Adipocyte (in vitro differentiated cells): Measurements from ENCODE around the gene MLLT1.
A peak's percentile ranks its signal among the peaks of the same experiment; 100 is the strongest.

Experiments
- DNase-seq: peaks from one replicate; pipeline ENCODE4 v3.0.0-alpha.2; 2015; ENCODE audit warnings: low read depth
- H3K27me3 ChIP-seq: replicated peaks from 2 replicates; pipeline ENCODE4 v1.7.0; 2013; ENCODE audit warnings: mild to moderate bottlenecking, low read length, moderate library complexity; ENCODE audit not compliant: control insufficient read depth, insufficient read depth
- H3K36me3 ChIP-seq: 2 replicates; pipeline ENCODE4 v1.7.0; 2013; ENCODE audit warnings: low read length, mild to moderate bottlenecking, moderate library complexity; ENCODE audit not compliant: control insufficient read depth, insufficient read depth, severe bottlenecking
- H3K4me1 ChIP-seq: 2 replicates; pipeline ENCODE4 v1.7.0; 2013; ENCODE audit warnings: mild to moderate bottlenecking, low read length, moderate library complexity; ENCODE audit not compliant: control insufficient read depth, insufficient read depth
- H3K4me3 ChIP-seq: 2 replicates; pipeline ENCODE4 v1.7.0; 2013; ENCODE audit warnings: mild to moderate bottlenecking, low read length, moderate library complexity
- H3K9ac ChIP-seq: 2 replicates; pipeline ENCODE4 v1.7.0; 2013; ENCODE audit warnings: mild to moderate bottlenecking, low read length, moderate library complexity
- H3K9me3 ChIP-seq: 2 replicates; pipeline ENCODE4 v1.7.0; 2013; ENCODE audit warnings: mild to moderate bottlenecking, low read length, moderate library complexity; ENCODE audit not compliant: control insufficient read depth

MLLT1 gene

DNA sequence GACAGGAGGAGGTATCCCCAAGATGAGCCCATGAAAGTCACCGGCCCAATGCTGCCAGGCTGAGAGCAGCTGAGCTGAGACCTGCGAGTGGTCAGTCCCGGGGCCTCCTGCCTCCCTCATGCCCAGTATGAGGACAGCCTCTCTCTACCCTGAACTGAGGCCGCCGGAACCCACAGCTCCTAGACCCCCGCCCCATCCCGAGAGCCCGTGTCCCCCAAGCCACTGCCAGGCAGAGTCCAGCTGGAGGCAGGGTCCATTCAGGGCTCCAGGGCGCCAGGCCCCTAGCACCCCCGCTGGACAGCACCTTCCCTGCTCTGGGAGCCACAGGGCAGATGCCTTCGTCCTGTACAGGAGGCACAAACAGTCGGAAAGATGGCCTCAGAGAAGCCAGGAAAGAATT is 38.7 kb downstream of the MLLT1 start:
- no peak for DNase-seq

DNA sequence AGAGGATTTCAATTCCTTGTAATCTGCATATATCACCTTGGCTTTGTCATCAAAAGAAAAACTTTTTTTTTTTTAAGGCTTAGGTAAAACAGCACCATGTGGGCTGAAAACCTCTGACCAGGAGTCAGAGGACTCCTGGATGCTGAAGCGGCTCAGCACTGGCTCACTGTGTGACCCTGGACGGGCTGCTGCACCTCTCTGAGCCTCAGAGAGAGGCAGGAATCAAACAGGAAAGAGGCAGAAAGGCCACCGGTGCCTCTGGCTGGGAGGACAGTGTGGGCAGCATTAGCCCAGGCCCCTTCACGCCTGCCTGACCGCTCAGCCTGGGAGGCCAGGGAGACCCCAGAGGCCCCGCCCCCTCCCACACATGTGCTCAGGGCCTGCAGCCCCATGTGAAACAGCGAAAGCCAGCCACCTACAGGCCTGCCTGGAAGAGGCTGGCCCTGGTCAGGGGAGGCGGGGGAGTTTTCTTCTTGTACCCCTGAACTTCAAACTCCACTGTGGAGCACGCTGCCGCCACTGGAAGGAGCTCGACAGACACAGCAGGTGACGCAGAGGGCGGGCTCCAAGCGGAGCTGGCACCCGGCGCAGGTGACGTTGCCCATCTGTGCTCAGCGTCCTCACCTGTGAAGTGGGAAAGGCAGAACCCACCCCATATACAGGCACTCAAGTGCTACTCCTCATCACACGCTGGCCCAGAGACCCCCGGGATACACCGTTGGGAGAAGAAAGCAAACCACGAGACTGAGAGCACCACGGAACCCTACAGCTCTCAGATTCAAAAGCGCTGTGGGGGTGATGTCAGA is 39.7 kb downstream of the MLLT1 start:
- Histone ChIP-seq H3K4me1 (peaks cover 19% of the 10 kb centered on the region), H3K4me3 (no peak overlapping the region)
- no peak for DNase-seq

More for the DNA sequence above, 38.7 kb downstream of the MLLT1 start:
- Histone ChIP-seq H3K27me3 (no peaks in the 10 kb centered on the region), H3K9ac (no peak overlapping the region), H3K9me3 (no peaks in the 10 kb centered on the region), H3K4me1 (peaks cover 19% of the 10 kb centered on the region), H3K4me3 (no peak overlapping the region), H3K36me3 (peaks cover 1% of the 10 kb centered on the region)

DNA sequence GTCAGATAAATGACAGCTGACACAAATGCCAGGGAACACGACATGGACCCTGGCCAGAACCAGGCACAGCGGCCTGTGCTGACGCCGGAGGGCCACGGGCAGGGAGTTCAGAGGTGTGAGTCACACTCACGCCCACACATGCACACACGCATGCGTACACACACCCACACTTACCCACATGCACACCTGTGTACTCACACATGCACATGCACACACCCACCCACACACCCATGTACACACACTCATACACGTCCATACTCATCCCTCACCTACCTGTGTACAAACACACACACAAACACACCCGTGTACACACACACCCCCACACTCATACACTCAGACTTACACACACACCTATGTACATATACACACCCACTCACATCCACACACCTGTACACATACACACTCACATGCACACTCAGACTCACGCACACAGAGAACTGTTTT is 40.4 kb downstream of the MLLT1 start:
- Histone ChIP-seq H3K9me3 (no peaks in the 10 kb centered on the region), H3K4me3 (peak overlapping the region; percentile 36), H3K36me3 (no peaks in the 10 kb centered on the region), H3K27me3 (no peaks in the 10 kb centered on the region), H3K9ac (peak overlapping the region; percentile 67), H3K4me1 (peaks cover 21% of the 10 kb centered on the region)
- no peak for DNase-seq

More for the DNA sequence above, 39.7 kb downstream of the MLLT1 start:
- no peaks in the 10 kb centered on the region for H3K9me3 ChIP-seq
- no peaks in the 10 kb centered on the region for H3K36me3 ChIP-seq
- no peak overlapping the region for H3K9ac ChIP-seq
- H3K27me3 ChIP-seq = no peaks in the 10 kb centered on the region

DNA sequence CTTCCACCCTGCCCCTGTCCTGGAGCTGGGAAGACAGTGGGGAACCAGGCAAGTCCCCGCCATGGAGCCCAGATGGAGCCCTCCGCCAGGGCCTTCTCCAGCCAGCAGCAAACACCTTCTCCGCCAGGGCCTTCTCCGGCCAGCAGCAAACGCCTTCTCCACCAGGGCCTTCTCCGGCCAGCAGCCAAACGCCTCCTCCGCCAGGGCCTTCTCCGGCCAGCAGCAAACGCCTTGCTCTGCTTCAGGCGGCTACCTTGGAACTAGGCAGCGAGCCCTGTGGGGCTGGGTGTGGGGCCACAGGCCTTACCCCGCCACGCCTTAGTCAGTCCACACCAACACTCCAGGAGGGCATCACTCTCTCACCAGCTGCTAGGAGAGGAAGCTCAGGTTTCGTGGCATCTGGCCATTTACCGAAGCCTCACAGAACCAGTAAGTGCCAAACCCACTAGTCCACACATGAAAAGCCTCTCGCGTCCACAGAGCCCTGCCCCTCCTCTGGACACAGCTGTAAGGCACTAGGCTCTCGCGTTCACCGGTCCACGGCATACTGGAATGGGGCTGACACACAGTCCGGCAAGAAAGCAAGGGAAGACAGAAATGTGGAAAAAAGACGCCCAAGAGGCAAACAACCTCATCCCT is 41.0 kb downstream of the MLLT1 start:
- peak overlapping the region; percentile 36 for H3K4me3 ChIP-seq
- peak overlapping the region; percentile 67 for H3K9ac ChIP-seq
- H3K9me3 ChIP-seq = no peaks in the 10 kb centered on the region
- H3K36me3 ChIP-seq = no peaks in the 10 kb centered on the region
- H3K27me3 ChIP-seq = no peaks in the 10 kb centered on the region
- DNase-seq = no peak
- peaks cover 28% of the 10 kb centered on the region for H3K4me1 ChIP-seq

DNA sequence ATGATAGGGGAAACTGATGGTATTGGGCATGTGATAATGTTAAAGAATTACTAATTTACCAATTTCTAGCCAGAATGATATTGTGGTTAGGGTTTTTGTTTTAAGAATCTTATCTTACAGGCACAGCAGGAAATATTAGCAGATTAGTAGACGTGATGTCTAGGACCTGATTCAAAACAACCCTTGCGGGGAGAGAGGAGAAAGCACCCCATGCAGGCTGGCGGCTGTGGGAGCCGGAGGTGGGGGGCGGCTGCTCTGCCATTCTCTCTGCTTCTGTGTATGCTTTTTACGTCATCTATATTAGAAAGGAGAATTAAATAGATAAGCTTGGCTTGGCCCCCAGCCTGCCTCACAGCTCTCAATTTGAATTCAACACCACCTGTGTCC is 41.5 kb downstream of the MLLT1 start:
- H3K9me3 ChIP-seq = no peaks in the 10 kb centered on the region
- H3K36me3 ChIP-seq = no peaks in the 10 kb centered on the region
- peaks cover 33% of the 10 kb centered on the region for H3K4me1 ChIP-seq
- no peaks in the 10 kb centered on the region for H3K27me3 ChIP-seq
- peak overlapping the region; percentile 36 for H3K4me3 ChIP-seq
- DNase-seq = no peak
- H3K9ac ChIP-seq = peak overlapping the region; percentile 67

DNA sequence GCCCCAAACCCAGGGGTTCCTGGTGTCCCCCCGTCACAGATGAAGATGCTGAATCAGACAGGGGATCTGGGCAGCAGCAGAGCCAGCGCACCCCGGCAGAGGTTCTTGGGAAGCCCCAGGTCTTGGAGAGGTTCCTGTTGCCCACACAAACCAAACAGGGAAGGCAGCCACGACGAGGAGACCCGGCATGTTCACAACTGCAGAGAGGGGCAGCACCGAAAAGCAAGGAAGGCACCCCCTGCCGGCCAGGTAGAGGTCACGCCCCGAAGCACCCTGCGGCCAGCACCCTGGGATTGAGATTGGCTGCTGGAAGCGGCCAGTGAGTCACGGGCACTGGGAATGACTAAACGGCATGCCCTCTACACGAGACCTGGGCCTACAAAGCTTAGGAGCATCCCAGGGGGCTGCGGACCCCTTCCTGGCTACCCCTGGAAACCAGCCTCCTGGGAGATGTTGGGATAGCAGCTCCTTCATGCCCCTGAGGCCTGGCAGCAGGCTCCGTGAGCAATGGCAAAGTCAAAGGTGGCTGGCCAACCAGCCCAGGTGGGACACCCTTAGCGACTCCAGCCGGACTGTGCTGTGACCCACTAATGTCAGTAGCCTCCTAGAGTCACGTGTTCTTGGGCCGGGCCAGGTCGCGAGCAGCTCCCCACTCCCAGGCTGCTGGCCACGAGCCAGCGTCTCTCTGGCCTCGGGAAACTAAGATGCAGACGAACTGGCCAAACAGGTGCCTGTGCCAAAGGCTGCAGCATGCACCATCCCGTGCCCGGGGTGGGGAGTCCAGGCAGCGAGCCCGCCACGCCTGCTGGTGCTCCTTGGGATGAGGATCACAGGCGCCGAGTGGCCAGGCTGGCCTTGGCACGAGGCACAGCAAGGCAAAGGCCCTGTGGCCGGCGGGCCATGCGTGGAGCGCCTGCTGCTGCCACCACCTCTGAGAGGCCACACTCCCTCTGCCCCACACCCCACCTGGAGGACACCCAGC is 43.2 kb downstream of the MLLT1 start:
- no peak overlapping the region for H3K9ac ChIP-seq
- no peaks in the 10 kb centered on the region for H3K9me3 ChIP-seq
- no peaks in the 10 kb centered on the region for H3K27me3 ChIP-seq
- H3K36me3 ChIP-seq = no peaks in the 10 kb centered on the region
- no peak overlapping the region for H3K4me3 ChIP-seq
- no peak for DNase-seq
- H3K4me1 ChIP-seq = peaks cover 50% of the 10 kb centered on the region

DNA sequence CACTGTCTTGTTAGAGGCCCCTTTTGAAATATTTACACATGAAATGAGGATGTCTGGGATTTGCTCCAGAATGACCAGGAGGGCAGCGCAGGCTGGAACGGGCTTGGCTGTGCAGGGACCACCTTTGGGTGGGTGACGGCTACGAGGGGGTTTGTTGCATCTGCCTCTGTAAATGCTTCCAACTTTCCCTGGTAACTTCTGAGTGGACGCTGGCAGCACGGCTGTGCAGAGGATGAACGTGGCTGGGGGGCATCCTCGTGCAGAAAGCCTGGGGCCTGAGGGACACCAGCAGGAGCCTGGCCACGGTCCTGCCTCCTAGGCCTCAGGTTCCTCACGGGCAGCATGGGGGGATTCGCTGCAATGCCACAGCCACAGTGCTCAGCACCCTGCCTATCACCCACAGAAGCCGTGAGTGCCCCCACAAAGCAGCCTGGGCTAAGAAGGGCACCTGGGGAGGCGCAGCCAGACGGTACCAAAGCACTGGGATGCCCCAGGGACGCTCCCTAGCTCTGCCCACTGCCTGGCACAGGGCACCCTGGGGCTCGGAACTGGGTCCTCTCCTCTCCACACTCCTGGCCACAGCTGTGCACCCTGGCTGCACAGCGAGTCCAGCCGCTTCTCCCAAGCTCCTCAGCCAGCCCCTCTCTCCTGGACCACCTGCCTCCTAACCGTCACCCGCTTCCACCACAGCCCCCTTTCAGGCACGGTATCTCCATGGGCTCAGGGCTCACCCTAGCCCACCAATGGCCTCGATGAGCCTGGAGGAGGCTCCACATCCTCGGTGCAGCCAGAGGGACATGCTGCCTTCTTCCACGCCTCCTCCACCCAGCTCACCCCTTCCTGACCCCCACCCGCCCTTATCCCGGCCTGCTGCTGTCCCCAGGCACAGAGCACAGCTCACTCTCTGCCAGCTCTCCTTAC is 44.5 kb downstream of the MLLT1 start:
- no peak for DNase-seq
- Histone ChIP-seq H3K9me3 (no peaks in the 10 kb centered on the region), H3K9ac (no peak overlapping the region), H3K36me3 (peaks cover 4% of the 10 kb centered on the region), H3K4me3 (no peak overlapping the region), H3K4me1 (peaks cover 50% of the 10 kb centered on the region), H3K27me3 (no peaks in the 10 kb centered on the region)

DNA sequence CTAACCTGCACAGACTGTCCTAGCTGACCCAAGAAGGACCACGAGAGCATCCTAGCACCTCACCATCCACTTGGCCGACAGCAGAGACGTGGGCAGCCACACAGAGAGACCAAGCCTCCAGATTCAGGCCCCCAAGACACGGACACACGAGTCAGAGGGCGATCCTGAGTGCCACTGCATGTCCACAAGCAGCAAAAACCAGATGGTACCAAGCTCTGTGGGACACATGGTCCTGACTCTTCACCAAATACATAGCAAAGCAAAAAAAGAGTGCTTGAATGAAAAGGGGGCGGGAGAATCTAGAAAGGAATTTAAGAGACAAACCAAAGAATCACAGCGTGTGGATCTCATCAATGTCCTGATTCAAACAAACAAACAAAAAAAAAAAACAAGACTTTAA is 45.2 kb downstream of the MLLT1 start:
- no peak for DNase-seq
- H3K4me1 ChIP-seq = peaks cover 49% of the 10 kb centered on the region
- H3K36me3 ChIP-seq = peaks cover 10% of the 10 kb centered on the region

DNA sequence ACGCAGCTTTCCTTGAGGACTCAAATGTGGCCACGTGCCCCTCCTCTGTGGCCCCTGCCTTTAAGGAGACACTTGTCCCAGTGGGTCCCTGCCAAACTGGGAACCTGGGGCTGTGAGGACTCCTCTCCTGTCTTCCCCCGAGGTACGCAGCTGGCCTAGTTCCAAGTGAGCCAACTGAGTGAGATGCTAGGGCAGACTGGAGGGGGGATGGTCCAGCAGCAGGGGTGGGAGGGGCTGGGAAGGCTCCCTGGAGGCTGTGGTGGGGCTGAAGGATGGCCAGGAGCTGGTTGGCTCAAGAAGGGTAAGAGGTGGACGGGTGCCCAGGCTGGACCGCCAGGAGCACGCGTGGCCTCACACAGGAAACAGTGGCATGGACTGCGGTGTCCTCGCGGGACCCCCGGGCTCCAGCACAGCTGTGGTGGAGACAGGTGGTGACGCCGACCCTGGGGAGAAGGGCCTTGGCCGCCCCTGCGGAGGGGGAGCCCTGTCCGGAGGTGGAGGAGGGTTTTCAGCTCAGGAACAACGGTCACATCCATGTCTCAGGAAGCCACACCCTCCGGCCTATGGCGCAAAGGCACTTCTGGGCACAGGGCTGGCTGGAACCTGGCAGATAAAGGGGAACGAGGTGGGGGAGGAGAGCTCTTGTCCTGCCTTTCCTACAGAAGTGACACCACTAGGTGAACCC is 45.8 kb downstream of the MLLT1 start:
- Histone ChIP-seq H3K9ac (no peak overlapping the region), H3K9me3 (no peaks in the 10 kb centered on the region), H3K4me3 (no peak overlapping the region), H3K36me3 (peaks cover 12% of the 10 kb centered on the region), H3K4me1 (peaks cover 44% of the 10 kb centered on the region), H3K27me3 (no peaks in the 10 kb centered on the region)
- DNase-seq = no peak

More for the DNA sequence above, 45.2 kb downstream of the MLLT1 start:
- no peaks in the 10 kb centered on the region for H3K27me3 ChIP-seq
- H3K9me3 ChIP-seq = no peaks in the 10 kb centered on the region
- H3K4me3 ChIP-seq = no peak overlapping the region
- no peak overlapping the region for H3K9ac ChIP-seq
